Progenitor cell of endocrine pancreas (in vitro differentiated cells): Measurements from ENCODE around the gene C13orf46. TPM values are rescaled to one million over a fixed set of nuclear protein-coding genes. Genes with fewer than 3 reads are reported as not detected.

Experiments used
- DNase-seq: peaks from one replicate; pipeline ENCODE4 v3.0.0; 2021; ENCODE audit warnings: low spot score; ENCODE audit not compliant: unreplicated experiment
- H3K27ac Mint-ChIP-seq: 2 replicates; pipeline ENCODE4 v1.8.0; 2021; ENCODE audit warnings: mild to moderate bottlenecking, moderate library complexity, mixed read lengths
- H3K27me3 Mint-ChIP-seq: 2 replicates; pipeline ENCODE4 v1.8.0; 2021; ENCODE audit warnings: mixed read lengths
- H3K36me3 Mint-ChIP-seq: 2 replicates; pipeline ENCODE4 v1.8.0; 2022; ENCODE audit warnings: mixed read lengths; ENCODE audit not compliant: insufficient read depth
- H3K4me1 Mint-ChIP-seq: 2 replicates; pipeline ENCODE4 v1.8.0; 2021; ENCODE audit warnings: low read depth, mixed read lengths
- H3K4me3 Mint-ChIP-seq: 2 replicates; pipeline ENCODE4 v1.8.0; 2021; ENCODE audit warnings: low read depth, mild to moderate bottlenecking, moderate library complexity, mixed read lengths
- H3K9me3 Mint-ChIP-seq: 2 replicates; pipeline ENCODE4 v1.8.0; 2021; ENCODE audit warnings: low read depth, mixed read lengths
- total RNA-seq: library from RNA; stranded (reverse); gene quantifications from 2 replicates; pipeline ENCODE4 v1.2.1, GENCODE V29; 2021
- TF ChIP-seq, protein P1 (sequence below): fragments of 200-600 bp; sonication (generic); IDR thresholded peaks from one replicate; pipeline ENCODE4 v1.5.0; 2021; ENCODE audit warnings: antibody characterized with exemption, mild to moderate bottlenecking; ENCODE audit not compliant: unreplicated experiment

C13orf46 gene
- total RNA-seq, 1 donor from 2014 or later, result 0.17 TPM

DNA sequence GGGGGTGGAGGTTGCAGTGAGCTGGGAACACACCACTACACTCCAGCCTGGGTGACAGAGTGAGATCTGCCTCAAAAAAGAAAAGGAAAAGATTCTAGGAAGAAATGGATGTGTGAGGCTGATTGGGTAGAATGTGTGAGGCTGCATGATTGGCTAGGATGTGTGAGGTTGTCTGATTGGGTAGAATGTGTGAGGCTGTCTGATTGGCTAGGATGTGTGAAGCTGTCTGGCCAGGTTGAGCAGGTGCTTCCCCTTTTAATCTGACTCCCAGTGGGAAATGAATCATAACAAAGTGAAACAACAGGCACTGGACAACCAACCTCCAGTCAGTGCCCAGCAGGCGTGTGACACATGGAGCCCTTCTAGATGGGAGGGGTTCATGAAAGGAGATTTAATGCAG lies 14.7 kb downstream of the C13orf46 start:
- no peaks in the 10 kb centered on the region for H3K4me1 Mint-ChIP-seq
- peaks cover 27% of the 10 kb centered on the region for H3K9me3 Mint-ChIP-seq
- peaks cover 1% of the 10 kb centered on the region for H3K36me3 Mint-ChIP-seq
- H3K27me3 Mint-ChIP-seq, result no peaks in the 10 kb centered on the region
- no peak overlapping the region for H3K27ac Mint-ChIP-seq
- TF ChIP-seq, protein P1, sequence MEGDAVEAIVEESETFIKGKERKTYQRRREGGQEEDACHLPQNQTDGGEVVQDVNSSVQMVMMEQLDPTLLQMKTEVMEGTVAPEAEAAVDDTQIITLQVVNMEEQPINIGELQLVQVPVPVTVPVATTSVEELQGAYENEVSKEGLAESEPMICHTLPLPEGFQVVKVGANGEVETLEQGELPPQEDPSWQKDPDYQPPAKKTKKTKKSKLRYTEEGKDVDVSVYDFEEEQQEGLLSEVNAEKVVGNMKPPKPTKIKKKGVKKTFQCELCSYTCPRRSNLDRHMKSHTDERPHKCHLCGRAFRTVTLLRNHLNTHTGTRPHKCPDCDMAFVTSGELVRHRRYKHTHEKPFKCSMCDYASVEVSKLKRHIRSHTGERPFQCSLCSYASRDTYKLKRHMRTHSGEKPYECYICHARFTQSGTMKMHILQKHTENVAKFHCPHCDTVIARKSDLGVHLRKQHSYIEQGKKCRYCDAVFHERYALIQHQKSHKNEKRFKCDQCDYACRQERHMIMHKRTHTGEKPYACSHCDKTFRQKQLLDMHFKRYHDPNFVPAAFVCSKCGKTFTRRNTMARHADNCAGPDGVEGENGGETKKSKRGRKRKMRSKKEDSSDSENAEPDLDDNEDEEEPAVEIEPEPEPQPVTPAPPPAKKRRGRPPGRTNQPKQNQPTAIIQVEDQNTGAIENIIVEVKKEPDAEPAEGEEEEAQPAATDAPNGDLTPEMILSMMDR, result no peak
- no peak for DNase-seq
- H3K4me3 Mint-ChIP-seq, result no peak overlapping the region

DNA sequence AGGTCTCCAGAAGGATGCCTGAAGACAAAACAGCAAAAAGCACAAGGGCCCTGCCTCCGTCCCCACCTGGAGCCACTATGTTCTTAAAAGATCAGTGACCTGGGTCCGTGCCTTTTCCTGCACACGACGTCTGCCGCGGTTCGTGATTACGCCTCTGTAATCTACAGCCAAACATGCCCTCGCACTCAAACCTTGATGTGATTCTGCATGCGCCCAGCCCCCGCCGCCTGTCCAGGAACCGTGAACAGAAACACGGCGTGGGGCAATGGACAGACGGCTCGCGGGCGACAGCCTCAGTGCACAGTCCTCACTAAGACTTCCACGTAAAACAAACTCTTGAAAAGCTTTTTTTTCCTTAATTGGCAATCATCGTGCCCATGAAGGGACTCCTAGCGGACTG lies 15.5 kb downstream of the C13orf46 start:
- H3K4me1 Mint-ChIP-seq, result no peaks in the 10 kb centered on the region
- DNase-seq, result no peak
- peaks cover 1% of the 10 kb centered on the region for H3K36me3 Mint-ChIP-seq
- peaks cover 27% of the 10 kb centered on the region for H3K9me3 Mint-ChIP-seq
- no peak overlapping the region for H3K27ac Mint-ChIP-seq
- TF ChIP-seq, protein P1, result no peak
- no peak overlapping the region for H3K4me3 Mint-ChIP-seq
- no peaks in the 10 kb centered on the region for H3K27me3 Mint-ChIP-seq

DNA sequence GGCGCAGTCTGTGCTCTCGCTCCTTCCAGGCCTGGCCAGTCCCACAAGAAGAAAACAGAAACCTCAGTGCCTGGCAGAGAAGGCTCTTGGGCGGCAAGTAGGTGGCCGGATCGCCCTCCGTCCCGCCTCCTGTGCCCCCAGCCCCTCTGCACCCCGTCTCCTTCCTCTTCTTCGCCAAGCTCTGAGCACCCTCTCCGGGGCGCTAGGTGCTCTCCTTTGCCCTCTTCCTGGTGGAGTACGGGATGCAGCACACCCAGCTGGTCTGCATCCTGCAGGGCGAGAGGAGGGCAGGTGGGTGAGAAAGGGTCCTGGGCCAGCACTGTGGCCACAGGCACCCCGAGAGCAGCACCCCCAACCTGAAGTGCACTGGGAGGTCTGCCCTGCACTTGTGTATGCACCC lies 17.3 kb downstream of the C13orf46 start:
- H3K9me3 Mint-ChIP-seq, result peaks cover 22% of the 10 kb centered on the region
- H3K36me3 Mint-ChIP-seq, result peaks cover 1% of the 10 kb centered on the region
- no peak overlapping the region for H3K4me3 Mint-ChIP-seq

DNA sequence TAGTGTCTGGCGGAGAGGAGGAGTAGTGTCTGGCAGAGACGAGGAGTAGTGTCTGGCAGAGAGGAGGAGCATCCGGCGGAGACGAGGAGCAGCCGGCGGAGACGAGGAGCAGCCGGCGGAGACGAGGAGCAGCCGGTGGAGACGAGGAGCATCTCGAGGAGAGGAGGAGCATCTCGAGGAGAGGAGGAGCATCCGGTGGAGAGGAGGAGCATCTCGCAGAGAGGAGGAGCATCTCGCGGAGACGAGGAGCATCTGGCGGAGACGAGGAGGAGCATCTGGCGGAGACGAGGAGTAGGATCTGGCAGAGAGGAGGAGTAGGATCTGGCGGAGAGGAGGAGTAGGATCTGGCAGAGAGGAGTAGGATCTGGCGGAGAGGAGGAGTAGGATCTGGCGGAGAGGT lies 18.2 kb downstream of the C13orf46 start:
- no peak overlapping the region for H3K27ac Mint-ChIP-seq
- no peaks in the 10 kb centered on the region for H3K27me3 Mint-ChIP-seq
- H3K4me1 Mint-ChIP-seq, result no peaks in the 10 kb centered on the region
- H3K9me3 Mint-ChIP-seq, result peaks cover 21% of the 10 kb centered on the region
- H3K36me3 Mint-ChIP-seq, result peaks cover 1% of the 10 kb centered on the region
- no peak overlapping the region for H3K4me3 Mint-ChIP-seq
- TF ChIP-seq, protein P1, result no peak
- no peak for DNase-seq

More for the DNA sequence above, 17.3 kb downstream of the C13orf46 start:
- Mint-ChIP-seq H3K4me1 (no peaks in the 10 kb centered on the region), H3K27ac (no peak overlapping the region), H3K27me3 (no peaks in the 10 kb centered on the region)
- no peak for DNase-seq
- TF ChIP-seq, protein P1, result no peak

DNA sequence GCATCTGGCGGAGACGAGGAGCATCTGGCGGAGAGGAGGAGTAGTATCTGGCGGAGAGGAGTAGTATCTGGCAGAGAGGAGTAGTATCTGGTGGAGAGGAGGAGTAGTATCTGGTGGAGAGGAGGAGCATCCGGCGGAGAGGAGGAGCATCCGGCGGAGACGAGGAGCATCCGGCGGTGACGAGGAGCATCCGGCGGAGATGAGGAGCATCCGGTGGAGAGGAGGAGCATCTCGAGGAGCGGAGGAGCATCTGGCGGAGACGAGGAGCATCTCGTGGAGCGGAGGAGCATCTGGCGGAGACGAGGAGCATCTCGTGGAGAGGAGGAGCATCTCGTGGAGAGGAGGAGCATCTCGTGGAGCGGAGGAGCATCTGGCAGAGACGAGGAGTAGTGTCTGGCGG lies 18.6 kb downstream of the C13orf46 start:
- H3K36me3 Mint-ChIP-seq, result peaks cover 1% of the 10 kb centered on the region
- TF ChIP-seq, protein P1, result no peak
- no peak overlapping the region for H3K27ac Mint-ChIP-seq
- DNase-seq, result no peak
- no peak overlapping the region for H3K4me3 Mint-ChIP-seq
- H3K27me3 Mint-ChIP-seq, result no peaks in the 10 kb centered on the region
- peaks cover 17% of the 10 kb centered on the region for H3K9me3 Mint-ChIP-seq
- no peaks in the 10 kb centered on the region for H3K4me1 Mint-ChIP-seq
